ENCODE data around the gene DHRS9.

DHRS9 gene

GRCh38 chr2:169069341-169069740, at the start of gene DHRS9:
DHRS9 (plus strand) TSS chr2:169069563; CDS start chr2:169081582, 12,019 bp downstream.
- TF ChIP-seq EZH2phosphoT487 (IDR thresholded peaks at IDR 0.05; ENCODE audit: low read depth) (no peak), CTCF (IDR thresholded peaks at IDR 0.05; ENCODE audit: low read depth, low read length) (no peak)
- Histone ChIP-seq H4K20me1 (ENCODE audit: insufficient read depth, low read length) (no peaks in the 10 kb centered on the region), H3K27ac (ENCODE audit: low read length) (no peak within 1 kb of the TSS), H3K79me2 (ENCODE audit: low read length) (no peaks in the 10 kb centered on the region), H3K9ac (ENCODE audit: low read length) (no peak within 1 kb of the TSS), H3K4me2 (ENCODE audit: low read length) (no peak within 1 kb of the TSS), H2AFZ (ENCODE audit: low read depth, low read length) (no peak within 1 kb of the TSS), H3K9me3 (ENCODE audit: insufficient read depth, low read length) (no peaks in the 10 kb centered on the region), H3K36me3 (replicated peaks; ENCODE audit: low read depth, low read length) (no peaks in the 10 kb centered on the region), H3K4me1 (ENCODE audit: low read length) (peaks cover 33% of the 10 kb centered on the region), H3K27me3 (ENCODE audit: low read depth, low read length) (no peaks in the 10 kb centered on the region), H3K4me3 (ENCODE audit: low read length) (no peak within 1 kb of the TSS)

- H3K4me1 ChIP-seq (ENCODE audit: low read length) = no peaks in the 10 kb centered on the region
- no peak overlapping the region; the same call in 1 of the 2 replicates for H2AFZ ChIP-seq (ENCODE audit: low read depth, low read length)
- H3K9ac ChIP-seq (ENCODE audit: low read length) = no peak overlapping the region
- H3K36me3 ChIP-seq (replicated peaks; ENCODE audit: low read depth, low read length) = no peaks in the 10 kb centered on the region
- H3K79me2 ChIP-seq (ENCODE audit: low read length) = no peaks in the 10 kb centered on the region
- H3K27ac ChIP-seq (ENCODE audit: low read length) = no peak overlapping the region
- H4K20me1 ChIP-seq (ENCODE audit: insufficient read depth, low read length) = no peaks in the 10 kb centered on the region
- H3K9me3 ChIP-seq (ENCODE audit: insufficient read depth, low read length) = no peaks in the 10 kb centered on the region
- no peaks in the 10 kb centered on the region for H3K27me3 ChIP-seq (ENCODE audit: low read depth, low read length)
- no peak overlapping the region for H3K4me3 ChIP-seq (ENCODE audit: low read length)
- H3K4me2 ChIP-seq (ENCODE audit: low read length) = no peak overlapping the region
- TF ChIP-seq EZH2phosphoT487 (IDR thresholded peaks at IDR 0.05; ENCODE audit: low read depth) (no peak), CTCF (IDR thresholded peaks at IDR 0.05; ENCODE audit: low read depth, low read length) (no peak)
Observed at GRCh38 chr2:169023161-169023560, 46.2 kb upstream of the DHRS9 start.

- H3K79me2 ChIP-seq (ENCODE audit: low read length) = no peaks in the 10 kb centered on the region
- no peak overlapping the region for H3K27ac ChIP-seq (ENCODE audit: low read length)
- H3K4me1 ChIP-seq (ENCODE audit: low read length) = no peaks in the 10 kb centered on the region
- no peaks in the 10 kb centered on the region for H3K27me3 ChIP-seq (ENCODE audit: low read depth, low read length)
- no peak overlapping the region for H3K4me3 ChIP-seq (ENCODE audit: low read length)
- H3K36me3 ChIP-seq (replicated peaks; ENCODE audit: low read depth, low read length) = no peaks in the 10 kb centered on the region
- TF ChIP-seq CTCF (IDR thresholded peaks at IDR 0.05; ENCODE audit: low read depth, low read length) = no peak
- TF ChIP-seq EZH2phosphoT487 (IDR thresholded peaks at IDR 0.05; ENCODE audit: low read depth) = no peak
- H2AFZ ChIP-seq (ENCODE audit: low read depth, low read length) = no peak overlapping the region
- no peak overlapping the region for H3K4me2 ChIP-seq (ENCODE audit: low read length)
- no peak overlapping the region for H3K9ac ChIP-seq (ENCODE audit: low read length)
- H4K20me1 ChIP-seq (ENCODE audit: insufficient read depth, low read length) = no peaks in the 10 kb centered on the region
- H3K9me3 ChIP-seq (ENCODE audit: insufficient read depth, low read length) = no peaks in the 10 kb centered on the region
Observed at GRCh38 chr2:169026056-169026455, 43.3 kb upstream of the DHRS9 start.

- Histone ChIP-seq H3K4me1 (ENCODE audit: low read length) (no peaks in the 10 kb centered on the region), H3K9me3 (ENCODE audit: insufficient read depth, low read length) (no peaks in the 10 kb centered on the region), H3K27ac (ENCODE audit: low read length) (no peak overlapping the region), H4K20me1 (ENCODE audit: insufficient read depth, low read length) (no peaks in the 10 kb centered on the region), H3K79me2 (ENCODE audit: low read length) (no peaks in the 10 kb centered on the region), H2AFZ (ENCODE audit: low read depth, low read length) (no peak overlapping the region), H3K4me2 (ENCODE audit: low read length) (no peak overlapping the region), H3K9ac (ENCODE audit: low read length) (no peak overlapping the region), H3K27me3 (ENCODE audit: low read depth, low read length) (no peaks in the 10 kb centered on the region), H3K36me3 (replicated peaks; ENCODE audit: low read depth, low read length) (no peaks in the 10 kb centered on the region), H3K4me3 (ENCODE audit: low read length) (no peak overlapping the region)
- TF ChIP-seq EZH2phosphoT487 (IDR thresholded peaks at IDR 0.05; ENCODE audit: low read depth) = no peak
- no peak for TF ChIP-seq CTCF (IDR thresholded peaks at IDR 0.05; ENCODE audit: low read depth, low read length)
Observed at GRCh38 chr2:169027234-169027633, 42.1 kb upstream of the DHRS9 start.
